Gastroesophageal sphincter (tissue), 3 donors: ENCODE data around the gene OR10D3.

Experiments used
- EP300 ChIP-seq: sonication (generic); formaldehyde crosslinking; IDR thresholded peaks from one replicate; pipeline ENCODE4 v1.6.1; 2017; ENCODE audit warnings: antibody characterized with exemption, mild to moderate bottlenecking
- POLR2A ChIP-seq, 2 donors: fragments of 450-650 bp; IDR thresholded peaks; one replicate each; pipeline ENCODE4 v1.6.1; 2017; ENCODE audit warnings: antibody characterized with exemption in 2 of 2, mild to moderate bottlenecking in 2 of 2, moderate library complexity in 1 of 2
- POLR2AphosphoS5 ChIP-seq: sonication (generic); formaldehyde crosslinking; IDR thresholded peaks from one replicate; pipeline ENCODE4 v1.6.1; 2017; ENCODE audit warnings: antibody characterized with exemption
- TF ChIP-seq, protein P1 (sequence below), 4 experiments: fragments of 200-600 bp in 2 of 4; fragments of 450-650 bp in 2 of 4; sonication (generic) in 1 of 4; IDR thresholded peaks; one replicate each; pipeline ENCODE4 v1.5.1; 2017 to 2019; ENCODE audit warnings: antibody characterized with exemption in 4 of 4, mild to moderate bottlenecking in 2 of 4, moderate library complexity in 2 of 4

GRCh38 chr11:124176925-124177715 lies 6.0 kb upstream of the OR10D3 start:
- TF ChIP-seq, protein P1, sequence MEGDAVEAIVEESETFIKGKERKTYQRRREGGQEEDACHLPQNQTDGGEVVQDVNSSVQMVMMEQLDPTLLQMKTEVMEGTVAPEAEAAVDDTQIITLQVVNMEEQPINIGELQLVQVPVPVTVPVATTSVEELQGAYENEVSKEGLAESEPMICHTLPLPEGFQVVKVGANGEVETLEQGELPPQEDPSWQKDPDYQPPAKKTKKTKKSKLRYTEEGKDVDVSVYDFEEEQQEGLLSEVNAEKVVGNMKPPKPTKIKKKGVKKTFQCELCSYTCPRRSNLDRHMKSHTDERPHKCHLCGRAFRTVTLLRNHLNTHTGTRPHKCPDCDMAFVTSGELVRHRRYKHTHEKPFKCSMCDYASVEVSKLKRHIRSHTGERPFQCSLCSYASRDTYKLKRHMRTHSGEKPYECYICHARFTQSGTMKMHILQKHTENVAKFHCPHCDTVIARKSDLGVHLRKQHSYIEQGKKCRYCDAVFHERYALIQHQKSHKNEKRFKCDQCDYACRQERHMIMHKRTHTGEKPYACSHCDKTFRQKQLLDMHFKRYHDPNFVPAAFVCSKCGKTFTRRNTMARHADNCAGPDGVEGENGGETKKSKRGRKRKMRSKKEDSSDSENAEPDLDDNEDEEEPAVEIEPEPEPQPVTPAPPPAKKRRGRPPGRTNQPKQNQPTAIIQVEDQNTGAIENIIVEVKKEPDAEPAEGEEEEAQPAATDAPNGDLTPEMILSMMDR (IDR thresholded peaks at IDR 0.05) = no peak
- TF ChIP-seq POLR2A (IDR thresholded peaks at IDR 0.05) (no peak), POLR2AphosphoS5 (no peak), EP300 (no peak)
